ENCODE measurements around the gene CLINT1. TPM values are rescaled to one million over a fixed set of nuclear protein-coding genes. Genes with fewer than 3 reads are reported as not detected.

CLINT1 gene
- total RNA-seq, 5 donors from 2014 or later (not counting 1 experiment from before 2014, with no cell fraction given), result 61.1 to 78.6 (median 63.6) TPM

- Mint-ChIP-seq H3K27me3 (no peaks in the 10 kb centered on the region), H3K4me3 (no peak overlapping the region), H3K4me1 (peaks cover 52 to 68% (median 57%) of the 10 kb centered on the region in 3 donors), H3K27ac (no peak overlapping the region), H3K9me3 (peaks cover 0 to 6% (median 4%) of the 10 kb centered on the region in 3 donors), H3K36me3 (peaks cover 22% of the 10 kb centered on the region)
- Histone ChIP-seq H3K27ac (ENCODE audit: low read length) (no peak overlapping the region), H3K27me3 (replicated peaks in 1 of 2; ENCODE audit: control insufficient read depth in 2 of 2, extremely low read depth in 1 of 2, insufficient read depth in 2 of 2, low read length in 1 of 2) (no peaks in the 10 kb centered on the region), H3K4me3 (ENCODE audit: control insufficient read depth in 1 of 2, extremely low read depth in 1 of 2, low read length in 1 of 2) (no peak overlapping the region), H3K36me3 (ENCODE audit: control insufficient read depth in 2 of 2, extremely low read depth in 1 of 2, insufficient read depth in 1 of 2, low read length in 1 of 2) (no peaks in the 10 kb centered on the region), H3K4me1 (ENCODE audit: control insufficient read depth in 1 of 2, extremely low read depth in 1 of 2, insufficient read depth in 2 of 2, low read length in 2 of 2) (peaks cover 0 to 1% of the 10 kb centered on the region in 2 experiments), H3K9me3 (no peaks in the 10 kb centered on the region)
- WGBS (ENCODE audit: insufficient coverage), result 97% methylated on average over 5 of the region's 8 CpGs
- POLR2A ChIA-PET, result interaction anchor here in 1 of 2 donors (0.5 kb wide), 1 partner anchor 11 kb away, joined by 3 read pairs; no protein-coding TSS in a partner anchor
- CTCF ChIA-PET, result interaction anchor here in 1 of 2 donors (2.6 kb wide), 1 partner anchor 125 kb away, joined by 9 read pairs; no protein-coding TSS in a partner anchor
- ATAC-seq (replicated peaks in 1 of 4), result no peak
- DNase-seq, result no peak
These were observed 35.3 kb downstream of the CLINT1 start for GRCh38 chr5:157823655-157824054.

DNA sequence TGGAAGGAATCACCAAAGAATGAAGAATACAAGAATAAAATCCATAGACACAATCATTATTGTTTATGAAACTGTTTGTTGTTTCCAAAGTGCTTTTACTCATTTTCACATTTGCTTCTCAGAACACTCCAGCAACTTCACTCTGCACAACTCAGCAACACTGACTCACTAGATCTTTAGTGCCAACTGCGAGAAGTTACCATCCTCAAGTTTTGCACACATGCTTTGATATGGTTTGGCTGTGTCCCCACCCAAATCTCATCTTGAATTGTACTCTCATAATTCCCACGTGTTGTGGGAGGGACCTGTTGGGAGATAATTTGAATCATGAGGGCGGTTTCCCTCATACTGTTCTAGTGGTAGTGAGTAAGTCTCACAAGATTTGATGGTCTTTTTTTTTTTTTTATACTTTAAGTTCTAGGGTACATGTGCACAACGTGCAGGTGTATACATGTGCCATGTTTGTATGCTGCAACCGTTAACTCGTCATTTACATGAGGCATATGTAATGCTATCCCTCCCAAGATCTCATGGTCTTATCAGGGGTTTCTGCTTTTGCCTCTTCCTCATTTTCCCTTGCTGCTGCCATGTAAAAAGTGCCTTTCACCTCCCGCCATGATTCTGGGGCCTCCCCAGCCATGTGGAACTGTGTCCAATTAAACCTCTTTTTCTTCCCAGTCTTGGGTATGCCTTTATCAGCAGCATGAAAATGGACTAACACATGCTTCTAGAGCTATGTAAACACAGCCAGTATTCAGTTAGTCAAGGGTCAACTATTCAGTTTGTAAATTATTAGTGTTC lies 36.9 kb downstream of the CLINT1 start:
- no peak overlapping the region for H3K4me3 ChIP-seq (ENCODE audit: control insufficient read depth in 1 of 2, extremely low read depth in 1 of 2, low read length in 1 of 2)
- ChIA-PET POLR2A (no interaction called here), CTCF (interaction anchor here (0.5 to 2.6 kb wide), 4 partner anchors 24 to 177 kb away, joined by 3 to 9 read pairs (median 4); no protein-coding TSS in a partner anchor)
- no peak overlapping the region for H3K27ac ChIP-seq (ENCODE audit: low read length)
- H3K4me1 ChIP-seq (ENCODE audit: control insufficient read depth in 1 of 2, extremely low read depth in 1 of 2, insufficient read depth in 2 of 2, low read length in 2 of 2), result no peaks in the 10 kb centered on the region
- no peaks in the 10 kb centered on the region for H3K36me3 ChIP-seq (ENCODE audit: control insufficient read depth in 2 of 2, extremely low read depth in 1 of 2, insufficient read depth in 1 of 2, low read length in 1 of 2)
- H3K36me3 Mint-ChIP-seq, result peaks cover 26% of the 10 kb centered on the region
- H3K27ac Mint-ChIP-seq, result peak overlapping the region in 1 of 2 donors; percentile 18
- no peaks in the 10 kb centered on the region for H3K9me3 ChIP-seq
- H3K9me3 Mint-ChIP-seq, result peaks cover 0 to 6% (median 4%) of the 10 kb centered on the region in 3 donors
- H3K4me1 Mint-ChIP-seq, result peaks cover 38 to 58% (median 43%) of the 10 kb centered on the region in 3 donors
- H3K27me3 ChIP-seq (replicated peaks in 1 of 2; ENCODE audit: control insufficient read depth in 2 of 2, extremely low read depth in 1 of 2, insufficient read depth in 2 of 2, low read length in 1 of 2), result no peaks in the 10 kb centered on the region
- H3K27me3 Mint-ChIP-seq, result no peaks in the 10 kb centered on the region
- H3K4me3 Mint-ChIP-seq, result no peak overlapping the region
- WGBS (ENCODE audit: insufficient coverage), result 100% methylated on average over 4 of the region's 7 CpGs
- no peak for ATAC-seq (replicated peaks in 1 of 4)
- no peak for DNase-seq

GRCh38 chr5:157821405-157821804 lies 37.5 kb downstream of the CLINT1 start:
- no peaks in the 10 kb centered on the region for H3K27me3 Mint-ChIP-seq
- no peak overlapping the region for H3K27ac ChIP-seq (ENCODE audit: low read length)
- H3K9me3 ChIP-seq, result no peaks in the 10 kb centered on the region
- ATAC-seq (replicated peaks in 1 of 4) (no peak), DNase-seq (no peak)
- peaks cover 38 to 52% (median 43%) of the 10 kb centered on the region in 3 donors for H3K4me1 Mint-ChIP-seq
- peaks cover 0 to 6% (median 4%) of the 10 kb centered on the region in 3 donors for H3K9me3 Mint-ChIP-seq
- H3K4me3 ChIP-seq (ENCODE audit: control insufficient read depth in 1 of 2, extremely low read depth in 1 of 2, low read length in 1 of 2), result no peak overlapping the region
- no peaks in the 10 kb centered on the region for H3K27me3 ChIP-seq (replicated peaks in 1 of 2; ENCODE audit: control insufficient read depth in 2 of 2, extremely low read depth in 1 of 2, insufficient read depth in 2 of 2, low read length in 1 of 2)
- H3K36me3 Mint-ChIP-seq, result peaks cover 26% of the 10 kb centered on the region
- no peaks in the 10 kb centered on the region for H3K4me1 ChIP-seq (ENCODE audit: control insufficient read depth in 1 of 2, extremely low read depth in 1 of 2, insufficient read depth in 2 of 2, low read length in 2 of 2)
- H3K4me3 Mint-ChIP-seq, result no peak overlapping the region
- ChIA-PET CTCF (no interaction called here), POLR2A (no interaction called here)
- no CpG with 5 or more reads among the region's 1 CpG for WGBS (ENCODE audit: insufficient coverage)
- no peaks in the 10 kb centered on the region for H3K36me3 ChIP-seq (ENCODE audit: control insufficient read depth in 2 of 2, extremely low read depth in 1 of 2, insufficient read depth in 1 of 2, low read length in 1 of 2)
- H3K27ac Mint-ChIP-seq, result peak overlapping the region; percentile 35 to 48

DNA sequence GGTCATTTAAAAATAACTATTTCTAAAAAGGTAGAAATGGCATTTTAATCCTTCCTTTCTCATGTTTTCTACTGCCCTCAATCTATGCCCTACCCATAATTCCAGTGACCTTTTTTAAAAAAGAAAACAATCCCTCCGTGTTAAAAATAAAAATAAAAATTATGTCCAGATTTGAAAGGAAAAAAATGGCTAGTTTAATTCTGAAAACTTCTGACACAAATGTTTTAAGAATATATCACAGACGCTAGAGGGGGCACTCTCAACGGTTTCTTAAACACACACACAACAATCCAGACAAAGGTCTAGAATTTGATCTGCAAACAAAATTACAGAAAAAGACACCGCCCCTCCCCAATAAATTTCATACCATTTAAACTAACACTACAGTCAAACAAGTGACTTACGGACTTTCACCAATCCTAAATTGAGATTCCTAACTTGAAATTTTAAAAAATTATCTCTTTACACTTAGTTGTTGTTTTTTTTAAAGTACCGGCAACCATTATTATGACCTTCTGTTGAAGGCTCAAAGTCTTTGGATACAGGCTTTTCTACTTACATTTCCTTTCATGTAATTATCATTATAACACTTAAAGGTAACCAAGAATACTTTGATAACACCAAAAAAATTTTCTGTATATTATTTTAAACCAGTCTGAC lies 38.2 kb downstream of the CLINT1 start:
- H3K27ac Mint-ChIP-seq, result peak overlapping the region; percentile 64 to 72
- WGBS (ENCODE audit: insufficient coverage), result 7% methylated on average over 2 of the region's 6 CpGs
- no peak overlapping the region for H3K27ac ChIP-seq (ENCODE audit: low read length)
- peaks cover 0 to under 1% of the 10 kb centered on the region in 2 donors for H3K36me3 ChIP-seq (ENCODE audit: control insufficient read depth in 2 of 2, extremely low read depth in 1 of 2, insufficient read depth in 1 of 2, low read length in 1 of 2)
- H3K27me3 Mint-ChIP-seq, result no peaks in the 10 kb centered on the region
- ATAC-seq (replicated peaks in 1 of 4), result no peak
- peaks cover 34 to 46% (median 43%) of the 10 kb centered on the region in 3 donors for H3K4me1 Mint-ChIP-seq
- no peak overlapping the region for H3K4me3 ChIP-seq (ENCODE audit: control insufficient read depth in 1 of 2, extremely low read depth in 1 of 2, low read length in 1 of 2)
- H3K4me3 Mint-ChIP-seq, result no peak overlapping the region
- no peaks in the 10 kb centered on the region for H3K9me3 ChIP-seq
- peak in 10 of 35 experiments; percentile 3 to 60 (median 22) for DNase-seq
- H3K27me3 ChIP-seq (replicated peaks in 1 of 2; ENCODE audit: control insufficient read depth in 2 of 2, extremely low read depth in 1 of 2, insufficient read depth in 2 of 2, low read length in 1 of 2), result no peaks in the 10 kb centered on the region
- POLR2A ChIA-PET, result interaction anchor here in 1 of 2 donors (0.5 kb wide), 1 partner anchor 35 kb away, joined by 4 read pairs; no protein-coding TSS in a partner anchor
- CTCF ChIA-PET, result interaction anchor here (0.7 to 1.1 kb wide), 5 partner anchors 11 to 128 kb away, joined by 3 to 12 read pairs (median 4); no protein-coding TSS in a partner anchor
- peaks cover 26% of the 10 kb centered on the region for H3K36me3 Mint-ChIP-seq
- H3K9me3 Mint-ChIP-seq, result peaks cover 0 to 6% (median 4%) of the 10 kb centered on the region in 3 donors
- H3K4me1 ChIP-seq (ENCODE audit: control insufficient read depth in 1 of 2, extremely low read depth in 1 of 2, insufficient read depth in 2 of 2, low read length in 2 of 2), result no peaks in the 10 kb centered on the region

DNA sequence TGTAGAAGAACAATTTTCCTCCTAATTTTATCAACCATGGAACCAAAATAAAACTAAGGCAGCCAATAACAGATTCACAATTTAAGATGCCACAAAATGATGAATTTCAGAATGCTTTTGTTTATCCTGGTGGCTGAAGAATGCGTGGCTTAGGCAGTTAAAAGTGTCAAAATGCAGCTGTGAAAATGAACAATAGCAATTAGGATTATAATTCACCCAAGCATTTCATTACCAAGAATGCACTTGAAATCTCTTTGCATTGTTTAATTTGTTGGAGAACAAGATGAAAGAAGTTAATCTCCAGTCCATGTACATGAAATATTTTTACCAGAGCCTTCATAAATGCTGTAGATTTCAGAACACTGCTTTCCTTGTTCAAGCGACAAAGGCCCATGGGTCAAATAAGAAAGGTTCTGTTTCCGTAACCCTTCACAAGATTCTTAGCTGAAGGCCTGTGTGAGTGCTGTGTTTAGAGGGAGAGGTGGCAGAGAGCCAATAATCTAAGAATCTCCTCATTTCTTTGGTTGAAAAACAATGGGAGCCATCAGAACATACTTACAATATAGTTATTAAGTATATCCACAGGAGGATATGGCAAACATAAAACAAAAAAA lies 39.3 kb downstream of the CLINT1 start:
- WGBS (ENCODE audit: insufficient coverage), result no CpG with 5 or more reads among the region's 3 CpGs
- Histone ChIP-seq H3K4me1 (ENCODE audit: control insufficient read depth in 1 of 2, extremely low read depth in 1 of 2, insufficient read depth in 2 of 2, low read length in 2 of 2) (no peaks in the 10 kb centered on the region), H3K4me3 (ENCODE audit: control insufficient read depth in 1 of 2, extremely low read depth in 1 of 2, low read length in 1 of 2) (no peak overlapping the region), H3K27me3 (replicated peaks in 1 of 2; ENCODE audit: control insufficient read depth in 2 of 2, extremely low read depth in 1 of 2, insufficient read depth in 2 of 2, low read length in 1 of 2) (no peaks in the 10 kb centered on the region), H3K36me3 (ENCODE audit: control insufficient read depth in 2 of 2, extremely low read depth in 1 of 2, insufficient read depth in 1 of 2, low read length in 1 of 2) (peaks cover 0 to 7% of the 10 kb centered on the region in 2 donors), H3K9me3 (no peaks in the 10 kb centered on the region), H3K27ac (ENCODE audit: low read length) (no peak overlapping the region)
- Mint-ChIP-seq H3K9me3 (peaks cover 0 to 6% (median 4%) of the 10 kb centered on the region in 3 donors), H3K27me3 (no peaks in the 10 kb centered on the region), H3K4me3 (no peak overlapping the region), H3K36me3 (peaks cover 26% of the 10 kb centered on the region), H3K4me1 (peaks cover 30 to 44% (median 37%) of the 10 kb centered on the region in 3 donors), H3K27ac (peak overlapping the region; percentile 39 to 46)
- CTCF ChIA-PET, result interaction anchor here (0.6 to 1.1 kb wide), 5 partner anchors 12 to 130 kb away, joined by 3 to 12 read pairs (median 4); no protein-coding TSS in a partner anchor
- ATAC-seq (replicated peaks in 1 of 4) (no peak), DNase-seq (no peak)
- POLR2A ChIA-PET, result interaction anchor here in 1 of 2 donors (0.6 kb wide), 2 partner anchors 46 to 299 kb away, joined by 3 to 10 read pairs; no protein-coding TSS in a partner anchor
